ENCODE measurements around the gene SLC4A5.

GRCh38 chr2:74347742-74348141, 4.5 kb upstream of the SLC4A5 start:
- TF ChIP-seq POLR2A (IDR thresholded peaks at IDR 0.05): no peak
- TF ChIP-seq, protein P1, sequence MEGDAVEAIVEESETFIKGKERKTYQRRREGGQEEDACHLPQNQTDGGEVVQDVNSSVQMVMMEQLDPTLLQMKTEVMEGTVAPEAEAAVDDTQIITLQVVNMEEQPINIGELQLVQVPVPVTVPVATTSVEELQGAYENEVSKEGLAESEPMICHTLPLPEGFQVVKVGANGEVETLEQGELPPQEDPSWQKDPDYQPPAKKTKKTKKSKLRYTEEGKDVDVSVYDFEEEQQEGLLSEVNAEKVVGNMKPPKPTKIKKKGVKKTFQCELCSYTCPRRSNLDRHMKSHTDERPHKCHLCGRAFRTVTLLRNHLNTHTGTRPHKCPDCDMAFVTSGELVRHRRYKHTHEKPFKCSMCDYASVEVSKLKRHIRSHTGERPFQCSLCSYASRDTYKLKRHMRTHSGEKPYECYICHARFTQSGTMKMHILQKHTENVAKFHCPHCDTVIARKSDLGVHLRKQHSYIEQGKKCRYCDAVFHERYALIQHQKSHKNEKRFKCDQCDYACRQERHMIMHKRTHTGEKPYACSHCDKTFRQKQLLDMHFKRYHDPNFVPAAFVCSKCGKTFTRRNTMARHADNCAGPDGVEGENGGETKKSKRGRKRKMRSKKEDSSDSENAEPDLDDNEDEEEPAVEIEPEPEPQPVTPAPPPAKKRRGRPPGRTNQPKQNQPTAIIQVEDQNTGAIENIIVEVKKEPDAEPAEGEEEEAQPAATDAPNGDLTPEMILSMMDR (IDR thresholded peaks at IDR 0.05 in 4 of 5, conservative IDR thresholded peaks at IDR 0.05 in 1 of 5): no peak

All from gastrocnemius medialis (tissue), 4 donors.